ENCODE data around the gene NECAP2. TPM values are rescaled to one million over a fixed set of nuclear protein-coding genes. Genes with fewer than 3 reads are reported as not detected.
"Not testable (repeated sequence)": the region's sequence is repeated elsewhere in the genome, so short reads cannot be mapped to it uniquely, and the experiment has no call there.

Gene NECAP2
- total RNA-seq, 1 donor from 2014 or later: 88.4 TPM

DNA sequence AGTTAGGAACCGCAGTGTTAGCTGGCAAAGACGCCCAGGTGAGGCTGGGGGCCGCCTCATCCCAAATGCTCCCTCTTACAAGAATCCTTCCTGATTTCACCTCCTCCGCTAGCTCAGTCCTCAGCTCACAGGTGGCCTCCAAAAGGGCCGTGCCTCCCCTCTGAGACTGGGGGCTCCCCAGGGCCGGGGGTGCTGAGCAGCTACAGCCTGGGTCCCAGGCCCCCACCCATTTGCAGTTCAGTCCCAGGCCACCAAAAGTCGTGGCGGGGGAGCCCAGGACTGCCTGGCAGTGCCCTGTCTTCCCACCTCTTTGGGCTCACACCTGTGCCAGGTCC, 43.9 kb downstream of the NECAP2 start:
- no peak for DNase-seq
- ChIA-PET POLR2A (no interaction called here), CTCF (no interaction called here)

DNA sequence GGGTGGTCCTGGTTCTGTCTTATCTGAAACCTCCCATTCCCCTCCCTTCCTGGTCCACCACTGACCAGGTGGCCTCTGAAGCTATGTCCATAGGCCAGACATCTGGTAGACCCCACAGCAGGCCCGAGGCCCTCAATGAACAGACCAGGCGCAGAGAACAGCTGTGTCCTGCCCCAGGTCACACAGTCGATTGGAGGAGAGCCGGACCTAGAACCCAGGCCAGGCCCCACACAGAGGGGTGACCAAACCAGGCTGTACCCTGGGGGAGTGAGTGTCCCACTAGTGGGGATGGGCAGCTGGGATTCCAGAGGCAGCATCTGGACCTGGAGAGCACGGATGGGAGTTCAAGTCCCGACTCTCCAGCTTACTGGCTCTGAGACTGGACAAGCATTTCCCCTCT, 44.4 kb downstream of the NECAP2 start:
- H3K9me3 Mint-ChIP-seq: no peaks in the 10 kb centered on the region
- H3K36me3 Mint-ChIP-seq (ENCODE audit: low read depth): peaks cover 42% of the 10 kb centered on the region
- intact Hi-C loops (cut with micrococcal nuclease): no loop called here
- no peak overlapping the region for H3K27ac Mint-ChIP-seq
- H3K27me3 Mint-ChIP-seq: no peaks in the 10 kb centered on the region
- ChIA-PET CTCF (no interaction called here), POLR2A (no interaction called here)
- ATAC-seq (ENCODE audit: low read depth) (no peak), DNase-seq (no peak)
- H3K4me3 Mint-ChIP-seq: no peak overlapping the region
- TF ChIP-seq, protein P1, sequence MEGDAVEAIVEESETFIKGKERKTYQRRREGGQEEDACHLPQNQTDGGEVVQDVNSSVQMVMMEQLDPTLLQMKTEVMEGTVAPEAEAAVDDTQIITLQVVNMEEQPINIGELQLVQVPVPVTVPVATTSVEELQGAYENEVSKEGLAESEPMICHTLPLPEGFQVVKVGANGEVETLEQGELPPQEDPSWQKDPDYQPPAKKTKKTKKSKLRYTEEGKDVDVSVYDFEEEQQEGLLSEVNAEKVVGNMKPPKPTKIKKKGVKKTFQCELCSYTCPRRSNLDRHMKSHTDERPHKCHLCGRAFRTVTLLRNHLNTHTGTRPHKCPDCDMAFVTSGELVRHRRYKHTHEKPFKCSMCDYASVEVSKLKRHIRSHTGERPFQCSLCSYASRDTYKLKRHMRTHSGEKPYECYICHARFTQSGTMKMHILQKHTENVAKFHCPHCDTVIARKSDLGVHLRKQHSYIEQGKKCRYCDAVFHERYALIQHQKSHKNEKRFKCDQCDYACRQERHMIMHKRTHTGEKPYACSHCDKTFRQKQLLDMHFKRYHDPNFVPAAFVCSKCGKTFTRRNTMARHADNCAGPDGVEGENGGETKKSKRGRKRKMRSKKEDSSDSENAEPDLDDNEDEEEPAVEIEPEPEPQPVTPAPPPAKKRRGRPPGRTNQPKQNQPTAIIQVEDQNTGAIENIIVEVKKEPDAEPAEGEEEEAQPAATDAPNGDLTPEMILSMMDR (IDR thresholded peaks at IDR 0.05): no peak
- H3K4me1 Mint-ChIP-seq: no peaks in the 10 kb centered on the region

More for the DNA sequence above, 43.9 kb downstream of the NECAP2 start:
- peaks cover 40% of the 10 kb centered on the region for H3K36me3 Mint-ChIP-seq (ENCODE audit: low read depth)
- H3K9me3 Mint-ChIP-seq: no peaks in the 10 kb centered on the region
- ATAC-seq (ENCODE audit: low read depth): no peak
- TF ChIP-seq, protein P1 (IDR thresholded peaks at IDR 0.05): no peak
- no peak overlapping the region for H3K27ac Mint-ChIP-seq
- no peak overlapping the region for H3K4me3 Mint-ChIP-seq
- no peaks in the 10 kb centered on the region for H3K4me1 Mint-ChIP-seq
- intact Hi-C loops (cut with micrococcal nuclease): no loop called here
- H3K27me3 Mint-ChIP-seq: no peaks in the 10 kb centered on the region

DNA sequence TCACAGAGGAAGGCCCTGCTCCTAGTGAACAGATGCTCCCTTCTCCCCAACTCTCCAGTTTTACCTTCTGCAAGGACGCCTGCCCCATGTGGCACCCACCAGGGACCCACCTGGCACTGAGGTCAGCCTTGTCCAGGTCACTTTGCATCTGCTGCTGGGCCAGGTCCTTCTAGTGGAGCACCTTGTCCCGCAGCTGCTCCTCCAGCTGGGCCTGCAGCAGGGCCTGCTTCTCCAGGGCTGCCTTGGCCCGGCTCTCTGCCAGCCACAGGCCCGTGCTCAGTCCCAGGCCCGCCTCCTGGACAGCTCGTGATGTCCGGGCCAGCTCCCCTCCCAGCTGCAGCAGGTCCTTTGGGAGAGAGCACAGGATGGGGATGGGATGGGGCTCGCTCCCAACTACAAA, 45.8 kb downstream of the NECAP2 start:
- H3K9me3 Mint-ChIP-seq; H3K27me3 Mint-ChIP-seq; H3K4me3 Mint-ChIP-seq; H3K27ac Mint-ChIP-seq; CTCF ChIA-PET; intact Hi-C loops (cut with micrococcal nuclease); ATAC-seq (ENCODE audit: low read depth); H3K4me1 Mint-ChIP-seq; POLR2A ChIA-PET; DNase-seq: not testable (repeated sequence)
- H3K36me3 Mint-ChIP-seq (ENCODE audit: low read depth): peaks cover 34% of the 10 kb centered on the region

DNA sequence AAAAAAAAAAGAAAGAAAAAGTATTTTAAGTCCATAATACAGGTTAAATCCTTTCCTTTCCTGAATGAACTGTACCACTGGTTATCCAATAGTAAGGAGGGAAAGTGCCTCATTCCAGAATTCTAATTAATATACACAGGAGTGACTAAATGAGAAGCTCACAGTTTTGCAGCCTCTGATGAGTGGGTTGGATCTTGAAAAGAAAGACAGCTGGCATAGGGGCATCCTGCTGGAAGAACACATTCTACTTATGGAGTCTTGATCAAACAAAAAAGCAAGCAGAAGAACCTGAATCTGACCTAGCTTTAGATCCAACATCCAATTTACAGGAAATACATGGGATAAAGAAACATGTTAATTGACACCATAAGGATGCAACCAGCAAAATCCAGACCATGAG, 46.5 kb downstream of the NECAP2 start:
- ATAC-seq (ENCODE audit: low read depth); H3K27me3 Mint-ChIP-seq; H3K4me3 Mint-ChIP-seq; DNase-seq; H3K4me1 Mint-ChIP-seq; POLR2A ChIA-PET; H3K27ac Mint-ChIP-seq; H3K9me3 Mint-ChIP-seq; CTCF ChIA-PET; intact Hi-C loops (cut with micrococcal nuclease): not testable (repeated sequence)
- peaks cover 31% of the 10 kb centered on the region for H3K36me3 Mint-ChIP-seq (ENCODE audit: low read depth)

DNA sequence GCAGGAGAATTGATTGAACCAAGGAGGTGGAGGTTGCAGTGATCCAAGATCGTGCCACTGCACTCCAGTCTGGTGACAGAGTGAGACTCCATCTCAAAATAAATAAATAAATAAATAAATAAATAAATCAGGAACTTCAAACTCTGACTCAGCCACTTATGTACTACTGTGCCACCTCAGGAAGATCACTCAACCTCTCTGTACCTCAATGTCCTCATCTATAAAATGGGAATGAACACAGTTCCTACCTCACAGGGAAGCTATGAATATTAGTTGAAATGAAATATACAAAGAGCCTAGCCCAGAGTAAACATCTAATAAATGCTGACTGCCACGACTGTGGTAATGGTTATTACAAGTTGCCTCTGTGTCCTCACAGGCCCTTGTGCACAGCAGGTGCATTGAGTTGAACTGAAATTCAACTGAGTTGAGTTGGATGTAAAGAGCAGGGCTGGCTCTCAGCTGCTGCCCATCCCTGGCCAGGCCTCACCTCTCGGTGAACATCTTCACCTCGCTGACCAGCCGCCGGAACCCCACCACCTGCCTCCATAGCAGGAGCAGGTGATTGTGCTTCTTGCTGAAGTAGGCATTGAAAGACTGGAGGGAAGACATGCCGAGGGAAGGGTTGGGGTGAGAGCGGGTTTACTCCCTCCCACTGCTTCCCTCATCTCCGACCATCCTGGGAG, 48.8 kb downstream of the NECAP2 start:
- H3K27ac Mint-ChIP-seq; H3K4me1 Mint-ChIP-seq; ATAC-seq (ENCODE audit: low read depth); H3K4me3 Mint-ChIP-seq; CTCF ChIA-PET; H3K27me3 Mint-ChIP-seq; DNase-seq; H3K9me3 Mint-ChIP-seq; POLR2A ChIA-PET; intact Hi-C loops (cut with micrococcal nuclease): not testable (repeated sequence)
- peaks cover 20% of the 10 kb centered on the region for H3K36me3 Mint-ChIP-seq (ENCODE audit: low read depth)

DNA sequence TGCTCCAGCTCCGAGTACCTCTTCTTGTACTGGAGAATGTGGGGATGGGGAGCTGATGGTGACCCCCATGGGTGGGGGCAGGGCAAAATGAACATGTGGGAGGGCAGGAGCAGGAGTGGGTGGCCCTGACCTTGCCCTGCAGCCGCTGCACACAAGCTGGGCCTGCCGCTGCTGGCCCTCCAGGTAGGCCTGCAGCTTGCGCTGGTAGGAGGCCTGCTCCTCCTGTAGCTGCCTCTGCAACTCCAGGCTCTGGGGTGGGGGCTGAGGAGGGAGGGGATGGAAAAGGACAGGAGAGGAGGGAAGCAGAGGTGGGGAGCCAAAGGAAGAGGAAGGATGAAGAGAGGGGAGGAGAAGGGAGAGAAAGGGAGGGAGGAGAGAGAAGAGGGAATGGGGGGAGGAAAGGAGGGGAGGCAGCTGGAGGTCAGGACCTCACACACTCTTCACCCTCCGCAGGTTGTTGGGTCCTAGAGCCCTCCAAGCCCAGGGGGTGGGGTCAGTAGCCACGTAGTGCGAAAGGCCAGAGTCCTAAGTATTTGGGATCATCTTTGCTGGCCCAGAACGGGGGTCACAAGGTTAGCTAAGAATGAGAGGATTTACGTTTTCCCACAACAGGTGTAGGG, 50.6 kb downstream of the NECAP2 start:
- Mint-ChIP-seq H3K4me3 (no peak overlapping the region), H3K27me3 (no peaks in the 10 kb centered on the region), H3K4me1 (no peaks in the 10 kb centered on the region), H3K27ac (no peak overlapping the region), H3K9me3 (no peaks in the 10 kb centered on the region), H3K36me3 (ENCODE audit: low read depth) (peaks cover 13% of the 10 kb centered on the region)
- CTCF ChIA-PET: no interaction called here
- no peak for ATAC-seq (ENCODE audit: low read depth)
- TF ChIP-seq, protein P1 (IDR thresholded peaks at IDR 0.05): no peak
- POLR2A ChIA-PET: no interaction called here
- DNase-seq: no peak
- intact Hi-C loops (cut with micrococcal nuclease): loop anchor here (10.0 kb wide), 1 partner anchor 46 kb away; the partner anchor contains the start of gene NECAP2

DNA sequence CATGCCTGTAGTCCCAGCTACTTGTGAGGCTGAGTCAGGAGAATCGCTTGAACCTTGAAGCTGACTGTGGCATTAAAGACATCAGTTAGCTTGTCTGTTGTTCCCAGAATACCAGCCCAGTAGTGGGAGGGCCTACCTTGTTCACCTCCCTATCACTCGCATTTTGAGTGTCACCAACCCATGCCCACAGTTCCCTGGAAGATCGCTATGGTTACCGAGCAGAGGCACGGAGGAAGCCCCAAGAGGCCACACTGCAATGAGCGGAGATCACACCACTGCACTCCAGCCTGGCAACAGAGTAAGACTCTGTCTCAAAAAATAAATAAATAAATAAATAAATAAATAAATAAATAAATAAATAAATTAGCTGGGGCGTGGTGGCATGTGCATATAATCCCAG, 52.4 kb downstream of the NECAP2 start:
- H3K9me3 Mint-ChIP-seq; H3K4me1 Mint-ChIP-seq; CTCF ChIA-PET; ATAC-seq (ENCODE audit: low read depth); H3K27me3 Mint-ChIP-seq; DNase-seq; H3K4me3 Mint-ChIP-seq; H3K27ac Mint-ChIP-seq: not testable (repeated sequence)
- POLR2A ChIA-PET: interaction anchor here (1.0 kb wide), 1 partner anchor 21 kb away, joined by 4 read pairs; no protein-coding TSS in a partner anchor
- peaks cover 13% of the 10 kb centered on the region for H3K36me3 Mint-ChIP-seq (ENCODE audit: low read depth)
- intact Hi-C loops (cut with micrococcal nuclease): loop anchor here (10.0 kb wide), 1 partner anchor 48 kb away; the partner anchor contains the start of gene NECAP2

DNA sequence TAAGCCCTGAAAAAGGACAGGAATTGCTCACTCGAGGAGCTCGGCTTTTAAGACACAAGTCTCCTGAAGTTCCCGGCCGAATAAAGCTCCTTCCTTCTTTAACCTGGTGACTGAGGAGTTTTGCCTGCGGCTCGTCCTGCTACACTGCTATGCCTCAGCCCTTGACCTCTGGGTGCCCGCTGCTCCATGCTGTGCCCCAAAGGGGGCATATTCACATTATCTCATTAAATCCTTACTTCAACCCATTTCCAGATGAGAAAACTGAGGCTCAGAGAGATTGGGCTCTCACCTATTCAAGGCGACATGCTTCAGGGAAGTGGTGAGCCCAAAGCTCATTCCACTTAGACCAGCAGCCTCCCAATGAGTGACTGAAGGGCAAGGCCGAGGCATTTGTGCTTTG, 53.2 kb downstream of the NECAP2 start:
- intact Hi-C loops (cut with micrococcal nuclease): loop anchor here (10.0 kb wide), 1 partner anchor 49 kb away; the partner anchor contains the start of gene NECAP2
- H3K9me3 Mint-ChIP-seq; H3K4me3 Mint-ChIP-seq; H3K27me3 Mint-ChIP-seq; CTCF ChIA-PET; ATAC-seq (ENCODE audit: low read depth); DNase-seq; H3K36me3 Mint-ChIP-seq (ENCODE audit: low read depth); H3K4me1 Mint-ChIP-seq; H3K27ac Mint-ChIP-seq: not testable (repeated sequence)
- POLR2A ChIA-PET: interaction anchor here (1.0 kb wide), 1 partner anchor 20 kb away, joined by 4 read pairs; no protein-coding TSS in a partner anchor

DNA sequence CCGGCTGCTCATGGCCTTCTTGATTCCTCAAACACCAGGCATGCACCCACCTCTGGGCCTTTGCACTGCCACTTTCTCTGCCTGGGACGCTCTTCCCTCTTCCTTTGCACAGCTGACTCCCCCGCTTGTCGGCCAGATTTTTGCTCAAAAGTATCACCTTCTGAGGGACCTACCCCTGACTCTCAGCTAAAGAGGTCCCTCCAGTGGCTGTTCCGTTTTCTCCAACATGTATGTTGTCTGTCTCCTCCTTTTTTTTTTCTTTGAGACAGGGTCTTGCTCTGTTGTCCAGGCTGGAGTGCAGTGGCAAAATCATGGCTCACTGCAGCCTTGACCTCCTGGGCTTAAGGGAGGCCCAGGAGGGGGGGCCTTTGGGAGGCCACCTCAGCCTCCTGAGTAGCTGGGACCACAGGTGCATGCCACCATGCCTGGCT, 57.0 kb downstream of the NECAP2 start:
- peak overlapping the region; percentile 70 for H3K27ac Mint-ChIP-seq
- H3K36me3 Mint-ChIP-seq (ENCODE audit: low read depth); DNase-seq; ATAC-seq (ENCODE audit: low read depth); H3K27me3 Mint-ChIP-seq; CTCF ChIA-PET; H3K9me3 Mint-ChIP-seq: not testable (repeated sequence)
- peak overlapping the region; percentile 78 for H3K4me3 Mint-ChIP-seq
- H3K4me1 Mint-ChIP-seq: peaks cover 24% of the 10 kb centered on the region
- POLR2A ChIA-PET: interaction anchor here (0.6 to 1.0 kb wide), 2 partner anchors 16 to 127 kb away, joined by 3 to 4 read pairs; partner anchors contain the start of gene RNU1-1
- intact Hi-C loops (cut with micrococcal nuclease): loop anchor here (10.0 kb wide), 1 partner anchor 53 kb away; the partner anchor contains the start of gene NECAP2

Measured in activated B cell treated with CpG ODN at 0.5 μM for 24 hours (primary cell).